HG03571 (cell line): ENCODE measurements around the gene ST8SIA1.
"Not testable (repeated sequence)": the region's sequence is repeated elsewhere in the genome, so short reads cannot be mapped to it uniquely, and the experiment has no call there.

Source experiments
- ATAC-seq: cut with Tn5 transposase; IDR thresholded peaks from one replicate; pipeline ENCODE4 v1.9.1; 2021; ENCODE audit not compliant: unreplicated experiment

Gene ST8SIA1, protein sequence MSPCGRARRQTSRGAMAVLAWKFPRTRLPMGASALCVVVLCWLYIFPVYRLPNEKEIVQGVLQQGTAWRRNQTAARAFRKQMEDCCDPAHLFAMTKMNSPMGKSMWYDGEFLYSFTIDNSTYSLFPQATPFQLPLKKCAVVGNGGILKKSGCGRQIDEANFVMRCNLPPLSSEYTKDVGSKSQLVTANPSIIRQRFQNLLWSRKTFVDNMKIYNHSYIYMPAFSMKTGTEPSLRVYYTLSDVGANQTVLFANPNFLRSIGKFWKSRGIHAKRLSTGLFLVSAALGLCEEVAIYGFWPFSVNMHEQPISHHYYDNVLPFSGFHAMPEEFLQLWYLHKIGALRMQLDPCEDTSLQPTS

GRCh38 chr12:22334410-22335100, at the start of gene ST8SIA1:
Gene ST8SIA1 (minus strand): TSS chr12:22334707. CDS start chr12:22334232, 475 bp downstream.
- ATAC-seq = no peak

GRCh38 chr12:22380031-22380430, 45.5 kb upstream of the ST8SIA1 start:
- no peak for ATAC-seq

DNA sequence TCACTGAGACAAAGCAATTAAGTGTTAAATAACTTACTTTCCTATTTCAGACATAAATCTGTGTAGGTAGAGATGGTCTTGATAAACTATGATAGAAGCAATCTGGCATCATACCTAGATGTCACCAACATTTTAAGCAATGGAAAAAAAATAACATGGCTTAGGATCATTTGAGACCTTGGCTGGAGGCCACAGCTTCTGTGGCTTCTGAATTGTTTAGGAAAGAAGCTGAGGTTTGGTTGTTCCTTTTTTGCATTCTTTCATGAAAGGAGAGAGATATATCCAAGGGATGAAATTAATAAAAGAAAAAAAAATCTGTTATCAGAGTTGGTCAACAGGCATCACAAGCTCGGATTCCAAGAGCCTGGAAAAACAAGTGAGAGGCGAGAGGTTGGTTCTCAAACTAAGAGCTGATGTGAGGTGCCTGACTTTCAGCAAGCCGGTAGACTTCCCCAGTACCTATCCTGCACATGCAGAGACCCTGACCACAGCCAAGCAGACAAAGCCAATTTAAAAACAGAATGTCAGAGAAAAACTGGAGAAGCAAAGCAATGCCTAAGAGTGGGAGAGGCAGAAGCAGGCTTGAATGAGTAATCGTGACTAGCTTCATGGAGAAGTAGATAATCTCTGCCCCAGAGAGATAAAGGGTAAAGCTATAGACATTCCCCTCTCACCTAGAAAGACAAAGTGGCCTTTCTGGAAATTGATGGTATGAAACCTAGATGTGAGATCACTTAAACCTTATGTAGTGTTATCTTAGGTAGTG, 43.4 kb upstream of the ST8SIA1 start:
- ATAC-seq = no peak

DNA sequence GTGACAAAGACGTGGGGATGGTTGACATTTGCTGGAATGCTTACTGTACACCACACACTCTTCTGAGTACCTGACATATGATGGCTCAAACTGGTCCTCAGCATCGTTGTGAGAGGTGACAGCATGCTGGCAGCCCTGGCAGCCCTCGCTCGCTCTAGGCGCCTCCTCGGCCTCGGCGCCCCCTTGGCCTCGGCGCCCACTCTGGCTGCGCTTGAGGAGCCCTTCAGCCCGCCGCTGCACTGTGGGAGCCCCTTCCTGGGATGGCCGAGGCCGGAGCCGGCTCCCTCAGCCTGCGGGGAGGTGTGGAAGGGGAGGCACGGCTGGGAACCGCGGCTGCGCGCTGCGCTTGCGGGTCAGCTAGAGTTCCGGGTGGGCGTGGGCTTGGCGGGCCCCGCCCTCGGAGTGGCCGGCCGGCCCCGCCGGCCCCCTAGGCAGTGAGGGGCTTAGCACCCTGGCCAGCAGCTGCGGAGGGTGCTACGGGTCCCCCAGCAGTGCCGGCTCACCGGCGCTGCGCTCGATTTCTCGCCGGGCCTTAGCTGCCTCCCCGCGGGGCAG, 42.2 kb upstream of the ST8SIA1 start:
- not testable (repeated sequence) for ATAC-seq

GRCh38 chr12:22374508-22374907, 40.0 kb upstream of the ST8SIA1 start:
- no peak for ATAC-seq

- ATAC-seq = no peak
These were observed 37.9 kb upstream of the ST8SIA1 start for GRCh38 chr12:22372277-22372837.

GRCh38 chr12:22366181-22366580, 31.7 kb upstream of the ST8SIA1 start:
- no peak for ATAC-seq

GRCh38 chr12:22361785-22362184, 27.3 kb upstream of the ST8SIA1 start:
- no peak for ATAC-seq

GRCh38 chr12:22360774-22361173, 26.3 kb upstream of the ST8SIA1 start:
- ATAC-seq = no peak

DNA sequence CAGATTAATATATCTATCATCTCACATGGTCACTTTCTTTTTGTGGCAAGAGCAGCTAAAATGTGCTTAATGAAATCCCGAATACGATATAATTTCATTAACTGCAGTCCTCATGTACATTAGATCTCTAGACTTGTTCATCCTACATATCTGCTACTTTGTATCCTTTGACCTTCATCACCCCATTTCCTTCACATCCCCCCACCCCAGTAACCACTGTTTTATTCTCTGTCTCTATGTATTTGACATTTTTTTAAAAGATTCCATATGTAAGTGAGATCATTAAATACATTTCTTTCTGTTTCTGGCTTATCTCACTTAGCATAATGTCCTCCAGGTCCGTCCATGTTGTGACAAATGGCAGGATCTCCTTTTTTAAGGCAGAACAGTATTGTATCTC, 23.0 kb upstream of the ST8SIA1 start:
- no peak for ATAC-seq

- ATAC-seq = no peak
These were observed 21.7 kb upstream of the ST8SIA1 start for GRCh38 chr12:22356231-22356630.

- no peak for ATAC-seq
These were observed 20.6 kb upstream of the ST8SIA1 start for GRCh38 chr12:22355011-22355580.

- no peak for ATAC-seq
These were observed 19.3 kb upstream of the ST8SIA1 start for GRCh38 chr12:22353615-22354325.

GRCh38 chr12:22350886-22351285, 16.4 kb upstream of the ST8SIA1 start:
- ATAC-seq = no peak

GRCh38 chr12:22348208-22348607, 13.7 kb upstream of the ST8SIA1 start:
- no peak for ATAC-seq

- no peak for ATAC-seq
These were observed 5.6 kb upstream of the ST8SIA1 start for GRCh38 chr12:22340143-22340542.

DNA sequence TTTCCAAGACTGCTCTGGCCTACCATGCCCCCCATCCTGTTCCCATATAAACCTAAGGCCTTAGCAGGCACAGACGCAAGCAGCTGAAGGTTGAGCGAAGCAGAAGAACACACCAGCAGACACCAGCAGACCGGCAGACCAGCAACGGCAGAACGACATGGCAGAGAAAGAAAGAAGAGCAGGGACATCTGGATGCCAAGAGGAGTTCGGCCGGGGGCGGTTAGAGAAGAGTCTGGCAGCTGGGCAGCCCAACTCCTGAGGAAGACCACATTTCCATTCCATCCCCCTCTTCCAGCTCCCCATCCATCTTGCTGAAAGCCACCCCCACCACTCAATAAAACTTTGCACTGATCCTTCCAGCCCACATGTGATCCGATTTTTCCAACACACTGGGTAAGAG, 5.2 kb upstream of the ST8SIA1 start:
- no peak for ATAC-seq

DNA sequence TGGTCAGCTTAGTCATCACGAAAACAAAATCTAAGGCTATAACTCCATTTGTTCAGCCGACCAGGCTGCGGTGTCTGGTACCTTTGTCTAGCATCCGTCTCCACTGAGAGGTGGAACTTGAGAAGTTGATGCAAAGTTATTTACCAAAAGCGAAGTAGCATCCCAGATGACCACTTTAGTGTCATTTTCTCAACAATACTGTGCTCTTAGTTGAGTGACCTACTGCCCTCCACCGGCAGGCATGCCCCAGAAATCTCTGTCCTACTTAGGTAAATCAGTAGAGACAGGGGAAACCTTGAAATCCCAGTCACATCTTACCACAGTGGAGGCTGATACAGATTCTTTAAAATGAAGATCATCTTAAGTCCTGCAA, 1.3 kb upstream of the ST8SIA1 start:
- ATAC-seq = no peak

- ATAC-seq = no peak
These were observed 646 bp downstream of the ST8SIA1 start for GRCh38 chr12:22333713-22334409.
